A549 (cell line): ENCODE measurements around the gene TIMM50.

Experiments used
- RNF2 ChIP-seq: fragments of 200-600 bp; sonication (generic); IDR thresholded peaks from 2 replicates; pipeline ENCODE4 v1.6.1; 2016; ENCODE audit warnings: low read depth, mild to moderate bottlenecking, antibody characterized with exemption, moderate library complexity, borderline replicate concordance
- TF ChIP-seq, protein P1 (sequence below): fragments of >200 bp; sonication (Bioruptor Twin); formaldehyde crosslinking; IDR thresholded peaks from 3 replicates; pipeline ENCODE4 v1.5.1; 2016

DNA sequence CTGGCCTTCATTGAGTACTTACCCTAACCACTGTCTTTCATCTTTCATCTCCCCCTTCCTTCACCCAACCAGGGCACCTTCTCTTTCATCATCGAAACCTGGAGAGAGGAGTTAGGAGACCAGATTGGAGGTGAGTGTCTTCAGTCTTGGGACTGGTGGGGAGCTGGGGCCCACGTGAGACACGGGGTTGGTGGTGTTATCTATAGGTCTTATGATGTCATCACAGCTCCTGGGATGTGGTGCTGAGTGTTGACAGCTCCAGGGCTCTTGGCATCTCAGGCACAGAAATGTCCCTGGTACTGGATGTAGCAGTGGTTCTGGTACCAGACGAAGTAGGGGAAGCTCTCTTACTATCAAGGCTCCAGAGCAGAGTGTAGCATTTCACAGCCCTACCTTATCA lies 19.9 kb downstream of the TIMM50 start:
- TF ChIP-seq, protein P1, sequence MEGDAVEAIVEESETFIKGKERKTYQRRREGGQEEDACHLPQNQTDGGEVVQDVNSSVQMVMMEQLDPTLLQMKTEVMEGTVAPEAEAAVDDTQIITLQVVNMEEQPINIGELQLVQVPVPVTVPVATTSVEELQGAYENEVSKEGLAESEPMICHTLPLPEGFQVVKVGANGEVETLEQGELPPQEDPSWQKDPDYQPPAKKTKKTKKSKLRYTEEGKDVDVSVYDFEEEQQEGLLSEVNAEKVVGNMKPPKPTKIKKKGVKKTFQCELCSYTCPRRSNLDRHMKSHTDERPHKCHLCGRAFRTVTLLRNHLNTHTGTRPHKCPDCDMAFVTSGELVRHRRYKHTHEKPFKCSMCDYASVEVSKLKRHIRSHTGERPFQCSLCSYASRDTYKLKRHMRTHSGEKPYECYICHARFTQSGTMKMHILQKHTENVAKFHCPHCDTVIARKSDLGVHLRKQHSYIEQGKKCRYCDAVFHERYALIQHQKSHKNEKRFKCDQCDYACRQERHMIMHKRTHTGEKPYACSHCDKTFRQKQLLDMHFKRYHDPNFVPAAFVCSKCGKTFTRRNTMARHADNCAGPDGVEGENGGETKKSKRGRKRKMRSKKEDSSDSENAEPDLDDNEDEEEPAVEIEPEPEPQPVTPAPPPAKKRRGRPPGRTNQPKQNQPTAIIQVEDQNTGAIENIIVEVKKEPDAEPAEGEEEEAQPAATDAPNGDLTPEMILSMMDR = no peak
- TF ChIP-seq RNF2 = no peak
